ES-I3 (cell line): ENCODE results near the gene CTSH.
A peak's percentile ranks its signal among the peaks of the same experiment; 100 is the strongest.

Source experiments
- H3K36me3 ChIP-seq: 2 replicates; pipeline ENCODE4 v1.6.1; 2013; ENCODE audit warnings: mild to moderate bottlenecking, low read length, control low read depth, moderate library complexity; ENCODE audit not compliant: insufficient read depth
- H3K4me1 ChIP-seq: 2 replicates; pipeline ENCODE4 v1.6.1; 2013; ENCODE audit warnings: mild to moderate bottlenecking, control low read depth, low read length; ENCODE audit not compliant: insufficient read depth
- H3K9ac ChIP-seq: 2 replicates; pipeline ENCODE4 v1.6.1; 2013; ENCODE audit warnings: low read depth, mild to moderate bottlenecking, low read length, moderate library complexity
- H3K9me3 ChIP-seq: 2 replicates; pipeline ENCODE4 v1.6.1; 2013; ENCODE audit warnings: mild to moderate bottlenecking, low read length, moderate library complexity; ENCODE audit not compliant: control insufficient read depth, insufficient read depth

The CTSH gene

GRCh38 chr15:78960308-78960707 lies 15.5 kb upstream of the CTSH start:
- H3K9me3 ChIP-seq = no peaks in the 10 kb centered on the region
- no peaks in the 10 kb centered on the region; the same call in 1 of the 2 replicates for H3K36me3 ChIP-seq
- no peak overlapping the region for H3K9ac ChIP-seq

GRCh38 chr15:78959360-78959759 lies 14.5 kb upstream of the CTSH start:
- Histone ChIP-seq H3K9ac (no peak overlapping the region), H3K4me1 (no peaks in the 10 kb centered on the region)

More at GRCh38 chr15:78960308-78960707, 15.5 kb upstream of the CTSH start:
- H3K4me1 ChIP-seq = no peaks in the 10 kb centered on the region

GRCh38 chr15:78957416-78958093 lies 12.7 kb upstream of the CTSH start:
- Histone ChIP-seq H3K4me1 (no peaks in the 10 kb centered on the region), H3K9ac (no peak overlapping the region), H3K36me3 (no peaks in the 10 kb centered on the region; the same call in 1 of the 2 replicates), H3K9me3 (no peaks in the 10 kb centered on the region)

More at GRCh38 chr15:78959360-78959759, 14.5 kb upstream of the CTSH start:
- no peaks in the 10 kb centered on the region; the same call in 1 of the 2 replicates for H3K36me3 ChIP-seq
- no peaks in the 10 kb centered on the region for H3K9me3 ChIP-seq

- Histone ChIP-seq H3K9ac (no peak overlapping the region), H3K9me3 (no peaks in the 10 kb centered on the region), H3K4me1 (peaks cover 6% of the 10 kb centered on the region; the same call in 1 of the 2 replicates), H3K36me3 (no peaks in the 10 kb centered on the region; the same call in 1 of the 2 replicates)
Measured at GRCh38 chr15:78956937-78957336, 12.1 kb upstream of the CTSH start.

- no peak overlapping the region for H3K9ac ChIP-seq
Measured at GRCh38 chr15:78955355-78955754, 10.5 kb upstream of the CTSH start.

GRCh38 chr15:78951841-78952238 lies 7.0 kb upstream of the CTSH start:
- Histone ChIP-seq H3K9ac (no peak overlapping the region), H3K36me3 (no peaks in the 10 kb centered on the region), H3K9me3 (no peaks in the 10 kb centered on the region), H3K4me1 (peaks cover 18% of the 10 kb centered on the region)

More at GRCh38 chr15:78955355-78955754, 10.5 kb upstream of the CTSH start:
- Histone ChIP-seq H3K4me1 (peaks cover 18% of the 10 kb centered on the region), H3K9me3 (no peaks in the 10 kb centered on the region), H3K36me3 (no peaks in the 10 kb centered on the region)

GRCh38 chr15:78950902-78951840 lies 6.3 kb upstream of the CTSH start:
- Histone ChIP-seq H3K36me3 (no peaks in the 10 kb centered on the region), H3K9ac (no peak overlapping the region), H3K4me1 (peaks cover 18% of the 10 kb centered on the region), H3K9me3 (no peaks in the 10 kb centered on the region)

GRCh38 chr15:78950343-78950742 lies 5.5 kb upstream of the CTSH start:
- no peaks in the 10 kb centered on the region for H3K9me3 ChIP-seq
- no peaks in the 10 kb centered on the region for H3K36me3 ChIP-seq
- H3K4me1 ChIP-seq = peaks cover 18% of the 10 kb centered on the region
- H3K9ac ChIP-seq = no peak overlapping the region

- no peaks in the 10 kb centered on the region for H3K36me3 ChIP-seq
- peaks cover 18% of the 10 kb centered on the region for H3K4me1 ChIP-seq
- H3K9ac ChIP-seq = no peak overlapping the region
- H3K9me3 ChIP-seq = no peaks in the 10 kb centered on the region
Measured at GRCh38 chr15:78949461-78949860, 4.6 kb upstream of the CTSH start.

GRCh38 chr15:78947506-78947905 lies 2.7 kb upstream of the CTSH start:
- H3K9me3 ChIP-seq = no peaks in the 10 kb centered on the region
- no peak overlapping the region for H3K9ac ChIP-seq
- H3K4me1 ChIP-seq = peaks cover 18% of the 10 kb centered on the region
- H3K36me3 ChIP-seq = no peaks in the 10 kb centered on the region

- H3K9me3 ChIP-seq = no peaks in the 10 kb centered on the region
- peaks cover 8% of the 10 kb centered on the region for H3K4me1 ChIP-seq
- H3K36me3 ChIP-seq = no peaks in the 10 kb centered on the region
- no peak overlapping the region for H3K9ac ChIP-seq
Measured at GRCh38 chr15:78946493-78946892, 1.6 kb upstream of the CTSH start.

- Histone ChIP-seq H3K4me1 (no peaks in the 10 kb centered on the region), H3K9ac (peak overlapping the region; percentile 71; the same call in 1 of the 2 replicates), H3K9me3 (no peaks in the 10 kb centered on the region), H3K36me3 (no peaks in the 10 kb centered on the region)
Measured at GRCh38 chr15:78944202-78944625, 632 bp downstream of the CTSH start.

GRCh38 chr15:78943692-78944091 lies 1.2 kb downstream of the CTSH start:
- no peak overlapping the region for H3K9ac ChIP-seq
- no peaks in the 10 kb centered on the region for H3K36me3 ChIP-seq
- H3K4me1 ChIP-seq = no peaks in the 10 kb centered on the region
- no peaks in the 10 kb centered on the region for H3K9me3 ChIP-seq

- Histone ChIP-seq H3K4me1 (no peaks in the 10 kb centered on the region), H3K9ac (no peak overlapping the region), H3K9me3 (no peaks in the 10 kb centered on the region), H3K36me3 (no peaks in the 10 kb centered on the region)
Measured at GRCh38 chr15:78942741-78943140, 2.1 kb downstream of the CTSH start.
